Gastroesophageal sphincter (tissue), 4 donors: Measurements from ENCODE around the gene FAAH. TPM values are rescaled to one million over a fixed set of nuclear protein-coding genes. Genes with fewer than 3 reads are reported as not detected.

Experiments used
- ATAC-seq: fragments of 150-250 bp; one replicate; pipeline ENCODE4 v1.9.1; 2016; ENCODE audit warnings: mild to moderate bottlenecking, moderate library complexity
- H3K27ac ChIP-seq, 4 donors: fragments of 200-600 bp; sonication (generic) in 3 of 4; 1 replicate in 3 of 4; 2 replicates in 1 of 4; pipeline ENCODE4 v1.5.1; 2016 to 2019
- H3K27me3 ChIP-seq: fragments of 200-600 bp; sonication (generic); one replicate; pipeline ENCODE4 v1.5.1; 2019
- H3K36me3 ChIP-seq, 2 donors: fragments of 200-600 bp; sonication (generic); one replicate each; pipeline ENCODE4 v1.5.1; 2019; ENCODE audit warnings: control low read depth in 1 of 2
- H3K4me1 ChIP-seq, 3 donors: fragments of 200-600 bp; sonication (generic); 1 replicate in 2 of 3; 2 replicates in 1 of 3; pipeline ENCODE4 v1.5.1; 2016 to 2019; ENCODE audit warnings: control low read depth in 2 of 3
- H3K4me3 ChIP-seq, 2 donors: fragments of 200-600 bp; sonication (generic); one replicate each; pipeline ENCODE4 v1.5.1; 2019; ENCODE audit warnings: mild to moderate bottlenecking in 1 of 2, moderate library complexity in 1 of 2
- H3K9me3 ChIP-seq, 3 donors: fragments of 200-600 bp; sonication (generic); one replicate each; pipeline ENCODE4 v1.5.1; 2017 to 2019; ENCODE audit warnings: control low read depth in 2 of 3
- EP300 ChIP-seq: sonication (generic); formaldehyde crosslinking; IDR thresholded peaks from one replicate; pipeline ENCODE4 v1.6.1; 2017; ENCODE audit warnings: antibody characterized with exemption, mild to moderate bottlenecking
- POLR2A ChIP-seq, 2 donors: fragments of 450-650 bp; IDR thresholded peaks; one replicate each; pipeline ENCODE4 v1.6.1; 2017; ENCODE audit warnings: antibody characterized with exemption in 2 of 2, mild to moderate bottlenecking in 2 of 2, moderate library complexity in 1 of 2
- POLR2AphosphoS5 ChIP-seq: sonication (generic); formaldehyde crosslinking; IDR thresholded peaks from one replicate; pipeline ENCODE4 v1.6.1; 2017; ENCODE audit warnings: antibody characterized with exemption
- WGBS, 2 donors: methylation state at CpG; one replicate each; pipeline ENCODE4 v1.1.5; 2018; ENCODE audit warnings: low coverage in 1 of 2; 5-methylcytosine and 5-hydroxymethylcytosine counted together
- total RNA-seq, 4 donors: library from RNA; depleted of rRNA; stranded (reverse); fragments of >200 nt; gene quantifications; one replicate each; pipeline ENCODE4 v1.1.0, GENCODE V29; 2016
- TF ChIP-seq, protein P1 (sequence below), 4 experiments: fragments of 200-600 bp in 2 of 4; fragments of 450-650 bp in 2 of 4; sonication (generic) in 1 of 4; IDR thresholded peaks; one replicate each; pipeline ENCODE4 v1.5.1; 2017 to 2019; ENCODE audit warnings: antibody characterized with exemption in 4 of 4, mild to moderate bottlenecking in 2 of 4, moderate library complexity in 2 of 4

FAAH gene
- total RNA-seq, 4 donors from 2014 or later = 6.8 to 8.1 (median 7.4) TPM

- Histone ChIP-seq H3K4me3 (no peak overlapping the region), H3K36me3 (no peaks in the 10 kb centered on the region), H3K27ac (no peak overlapping the region), H3K9me3 (no peaks in the 10 kb centered on the region), H3K4me1 (peaks cover 0 to 14% (median 0%) of the 10 kb centered on the region in 3 donors), H3K27me3 (peaks cover 76% of the 10 kb centered on the region)
- WGBS, 2 donors = 55 to 63% methylated on average over 2 of the region's 5 CpGs
- ATAC-seq = no peak
- TF ChIP-seq POLR2AphosphoS5 (no peak), EP300 (no peak), POLR2A (IDR thresholded peaks at IDR 0.05) (no peak)
- TF ChIP-seq, protein P1, sequence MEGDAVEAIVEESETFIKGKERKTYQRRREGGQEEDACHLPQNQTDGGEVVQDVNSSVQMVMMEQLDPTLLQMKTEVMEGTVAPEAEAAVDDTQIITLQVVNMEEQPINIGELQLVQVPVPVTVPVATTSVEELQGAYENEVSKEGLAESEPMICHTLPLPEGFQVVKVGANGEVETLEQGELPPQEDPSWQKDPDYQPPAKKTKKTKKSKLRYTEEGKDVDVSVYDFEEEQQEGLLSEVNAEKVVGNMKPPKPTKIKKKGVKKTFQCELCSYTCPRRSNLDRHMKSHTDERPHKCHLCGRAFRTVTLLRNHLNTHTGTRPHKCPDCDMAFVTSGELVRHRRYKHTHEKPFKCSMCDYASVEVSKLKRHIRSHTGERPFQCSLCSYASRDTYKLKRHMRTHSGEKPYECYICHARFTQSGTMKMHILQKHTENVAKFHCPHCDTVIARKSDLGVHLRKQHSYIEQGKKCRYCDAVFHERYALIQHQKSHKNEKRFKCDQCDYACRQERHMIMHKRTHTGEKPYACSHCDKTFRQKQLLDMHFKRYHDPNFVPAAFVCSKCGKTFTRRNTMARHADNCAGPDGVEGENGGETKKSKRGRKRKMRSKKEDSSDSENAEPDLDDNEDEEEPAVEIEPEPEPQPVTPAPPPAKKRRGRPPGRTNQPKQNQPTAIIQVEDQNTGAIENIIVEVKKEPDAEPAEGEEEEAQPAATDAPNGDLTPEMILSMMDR (IDR thresholded peaks at IDR 0.05) = no peak
Observed at GRCh38 chr1:46451948-46452930, 58.1 kb downstream of the FAAH start.

DNA sequence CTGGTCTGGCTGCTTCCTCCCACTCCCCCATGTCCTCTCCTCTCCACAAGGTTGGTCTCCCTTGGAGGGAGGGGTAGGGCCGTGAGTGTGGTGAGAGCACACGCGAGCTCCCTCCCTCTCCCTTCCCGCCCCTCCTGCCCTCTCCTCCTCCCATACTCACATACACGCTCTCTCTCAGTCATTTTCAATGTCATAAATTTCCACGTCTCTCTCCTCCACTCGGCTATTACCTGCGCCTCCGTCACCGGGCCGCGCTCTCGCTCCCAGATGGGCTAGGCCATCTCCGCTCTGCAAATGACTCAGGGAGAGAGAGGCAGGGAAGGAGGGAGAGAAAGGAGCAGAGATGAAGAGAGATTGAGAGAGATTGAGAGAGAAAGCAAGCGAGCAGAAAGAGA, 58.8 kb downstream of the FAAH start:
- Histone ChIP-seq H3K27ac (no peak overlapping the region), H3K36me3 (no peaks in the 10 kb centered on the region), H3K9me3 (no peaks in the 10 kb centered on the region), H3K27me3 (peaks cover 70% of the 10 kb centered on the region), H3K4me1 (peaks cover 0 to 9% (median 0%) of the 10 kb centered on the region in 3 donors), H3K4me3 (no peak overlapping the region)
- no peak for TF ChIP-seq POLR2A (IDR thresholded peaks at IDR 0.05)
- TF ChIP-seq, protein P1 (IDR thresholded peaks at IDR 0.05) = no peak
- no peak for TF ChIP-seq EP300
- TF ChIP-seq POLR2AphosphoS5 = no peak
- 49 to 50% methylated on average over 7 of the region's 15 CpGs for WGBS, 2 donors
- ATAC-seq = no peak

DNA sequence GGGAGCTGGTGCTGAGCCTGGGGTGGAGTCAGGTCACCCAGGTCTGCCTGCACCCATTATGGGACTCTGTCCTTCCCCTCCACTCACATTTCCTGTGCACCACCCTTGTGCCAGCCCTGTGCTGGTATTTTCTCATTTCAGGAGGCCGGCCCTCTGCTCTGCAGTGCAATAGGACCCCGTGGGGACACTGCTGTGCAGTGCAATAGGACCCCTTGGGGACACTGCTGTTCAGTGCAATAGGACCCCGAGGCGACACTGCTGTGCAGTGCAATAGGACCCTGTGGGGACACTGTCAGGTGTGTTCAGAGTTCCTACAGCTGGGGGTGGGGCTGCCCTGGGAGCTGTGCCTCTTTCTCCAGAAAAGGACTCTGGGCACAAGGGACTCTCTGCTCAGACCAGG, 59.3 kb downstream of the FAAH start:
- ATAC-seq = no peak
- Histone ChIP-seq H3K4me1 (peaks cover 0 to 4% (median 0%) of the 10 kb centered on the region in 3 donors), H3K27me3 (peaks cover 64% of the 10 kb centered on the region), H3K36me3 (no peaks in the 10 kb centered on the region), H3K9me3 (no peaks in the 10 kb centered on the region), H3K4me3 (no peak overlapping the region), H3K27ac (no peak overlapping the region)
- TF ChIP-seq EP300 (no peak), POLR2AphosphoS5 (no peak), POLR2A (IDR thresholded peaks at IDR 0.05) (no peak)
- TF ChIP-seq, protein P1 (IDR thresholded peaks at IDR 0.05) = no peak
- WGBS, 2 donors = no CpG with 5 or more reads among the region's 4 CpGs

DNA sequence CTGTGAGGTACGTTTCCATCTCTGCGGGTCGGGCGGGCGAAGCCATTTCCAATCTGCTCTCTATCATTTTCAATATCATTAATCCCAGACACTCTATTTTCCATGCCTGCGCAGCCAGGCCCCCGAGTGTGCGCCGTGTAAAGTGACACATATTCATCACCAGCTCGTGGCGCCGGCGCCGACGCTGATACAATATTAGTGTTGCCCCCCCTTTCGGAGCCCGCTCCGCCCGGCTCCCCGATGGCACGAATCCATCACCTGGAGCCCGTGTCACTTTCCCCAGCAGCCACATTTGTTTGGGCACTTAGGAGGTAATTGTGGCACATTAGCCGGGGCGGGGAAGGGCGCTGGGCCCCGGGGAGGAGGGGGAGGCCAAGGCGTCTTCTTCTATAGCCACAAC, 61.8 kb downstream of the FAAH start:
- Histone ChIP-seq H3K36me3 (no peaks in the 10 kb centered on the region), H3K27me3 (peaks cover 41% of the 10 kb centered on the region), H3K4me3 (no peak overlapping the region), H3K4me1 (no peaks in the 10 kb centered on the region), H3K27ac (no peak overlapping the region), H3K9me3 (no peaks in the 10 kb centered on the region)
- 94% methylated on average over 15 of the region's 27 CpGs; no CpG with 5 or more reads in 1 of the 2 donors for WGBS, 2 donors
- TF ChIP-seq, protein P1 (IDR thresholded peaks at IDR 0.05) = no peak
- TF ChIP-seq POLR2A (IDR thresholded peaks at IDR 0.05) (no peak), EP300 (no peak)
- ATAC-seq = no peak
